Activated T-cell treated with anti-CD3 and anti-CD28 coated beads, Interleukin-2, amount 50 U/mL, for 72 hours (primary cell): ENCODE data around the gene BRCA2. TPM values are rescaled to one million over a fixed set of nuclear protein-coding genes. Genes with fewer than 3 reads are reported as not detected.

Experiments
- ATAC-seq, 2 donors: fragments of 150-1000 bp; cut with Tn5 transposase; replicated peaks in 1 of 2; 2 replicates each; pipeline ENCODE4 v1.10.0; 2021; ENCODE audit warnings: moderate library complexity in 2 of 2, mild to moderate bottlenecking in 1 of 2
- DNase-seq, 2 donors: peaks; one replicate each; pipeline ENCODE4 v3.0.0; 2021 to 2022; ENCODE audit warnings: mixed read lengths in 1 of 2
- H3K27ac Mint-ChIP-seq: one replicate; pipeline ENCODE4 v1.8.0; 2022; ENCODE audit warnings: mild to moderate bottlenecking, moderate library complexity, mixed read lengths
- H3K27me3 Mint-ChIP-seq: one replicate; pipeline ENCODE4 v1.8.0; 2022; ENCODE audit warnings: low read depth, mixed read lengths
- H3K36me3 Mint-ChIP-seq, 2 donors: one replicate each; pipeline ENCODE4 v1.8.0; 2022; ENCODE audit warnings: mixed read lengths in 2 of 2, mild to moderate bottlenecking in 1 of 2; ENCODE audit not compliant: insufficient read depth in 2 of 2
- H3K4me1 Mint-ChIP-seq: one replicate; pipeline ENCODE4 v1.8.0; 2022; ENCODE audit warnings: low read depth, mixed read lengths
- H3K4me3 Mint-ChIP-seq, 2 donors: one replicate each; pipeline ENCODE4 v1.8.0; 2022; ENCODE audit warnings: mild to moderate bottlenecking in 2 of 2, mixed read lengths in 2 of 2, moderate library complexity in 2 of 2
- H3K9me3 Mint-ChIP-seq, 2 donors: one replicate each; pipeline ENCODE4 v1.8.0; 2022; ENCODE audit warnings: mixed read lengths in 2 of 2
- total RNA-seq, 2 donors: library from RNA; stranded (reverse); gene quantifications; one replicate each; pipeline ENCODE4 v1.2.3, GENCODE V29; 2022

Gene BRCA2
- total RNA-seq, 2 donors from 2014 or later, result 36.9 to 41.5 TPM

DNA sequence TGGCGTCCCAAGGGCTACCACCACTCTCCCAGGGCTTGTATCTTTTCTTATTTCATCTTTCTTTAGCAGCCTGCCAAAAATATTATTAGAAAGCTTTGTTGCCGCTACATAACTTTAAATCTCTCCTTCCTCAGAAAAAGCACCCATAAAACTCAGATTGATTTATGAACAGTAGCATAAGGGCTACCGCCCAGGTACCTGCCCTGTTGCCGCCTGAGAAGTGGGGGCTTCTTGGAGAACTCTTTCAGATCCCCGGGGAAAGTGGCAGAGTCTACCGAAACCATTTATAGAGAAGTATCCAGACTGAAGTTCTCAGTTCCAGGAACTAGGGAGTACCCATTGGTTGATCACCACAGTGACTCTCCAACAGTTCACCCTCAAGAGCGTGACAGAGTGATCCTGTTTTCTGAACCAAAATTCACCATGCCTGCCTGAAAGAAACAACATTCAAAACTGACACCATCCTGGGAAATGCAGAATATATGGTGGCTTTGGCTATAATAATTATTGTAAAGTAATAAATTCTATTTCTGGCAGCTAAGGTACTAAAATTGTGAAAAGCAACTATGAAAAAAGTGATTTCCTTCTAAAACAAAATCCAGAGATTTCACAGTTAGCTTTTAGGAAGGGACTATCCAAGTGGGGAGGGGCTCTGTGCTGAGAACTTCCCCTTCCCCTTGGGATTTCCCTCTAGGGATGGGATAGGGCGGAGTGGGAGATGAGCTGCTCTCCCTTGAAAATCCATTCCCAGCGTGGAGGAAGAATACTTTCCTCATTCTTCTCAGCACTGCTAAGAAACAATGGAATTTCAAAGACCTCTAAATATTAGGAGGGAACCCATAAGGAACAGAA lies 113.5 kb downstream of the BRCA2 start:
- Mint-ChIP-seq H3K36me3 (peaks cover 13 to 15% of the 10 kb centered on the region in 2 donors), H3K4me3 (peak overlapping the region; percentile 90 to 92), H3K27me3 (no peaks in the 10 kb centered on the region), H3K27ac (peak overlapping the region; percentile 99), H3K9me3 (no peaks in the 10 kb centered on the region), H3K4me1 (peaks cover 39% of the 10 kb centered on the region)
- DNase-seq (peak in 1 of 2 donors; percentile 15), ATAC-seq (no peak)

DNA sequence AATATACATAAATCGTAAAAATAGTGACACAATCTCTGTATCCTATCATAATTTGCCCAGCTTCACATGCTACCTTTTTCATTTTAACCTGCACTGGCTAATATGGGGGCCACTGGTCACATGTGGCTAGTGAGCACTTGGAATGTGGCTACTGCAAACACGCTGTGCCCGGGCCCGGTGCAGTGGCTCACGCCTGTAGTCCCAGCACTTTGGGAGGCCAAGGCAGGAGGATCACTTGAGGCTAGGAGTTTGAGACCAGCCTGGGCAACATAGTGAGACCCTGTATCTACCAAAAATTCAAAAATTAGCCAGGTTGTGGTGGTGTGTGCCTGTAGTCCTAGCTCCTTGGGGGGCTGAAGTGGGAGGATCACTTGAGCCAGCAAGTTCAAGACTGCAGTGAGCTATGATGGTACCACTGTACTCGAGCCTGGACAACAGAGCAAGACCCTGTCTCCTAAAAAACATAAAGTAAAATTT lies 114.2 kb downstream of the BRCA2 start:
- ATAC-seq (no peak), DNase-seq (no peak)
- no peak overlapping the region for H3K4me3 Mint-ChIP-seq

DNA sequence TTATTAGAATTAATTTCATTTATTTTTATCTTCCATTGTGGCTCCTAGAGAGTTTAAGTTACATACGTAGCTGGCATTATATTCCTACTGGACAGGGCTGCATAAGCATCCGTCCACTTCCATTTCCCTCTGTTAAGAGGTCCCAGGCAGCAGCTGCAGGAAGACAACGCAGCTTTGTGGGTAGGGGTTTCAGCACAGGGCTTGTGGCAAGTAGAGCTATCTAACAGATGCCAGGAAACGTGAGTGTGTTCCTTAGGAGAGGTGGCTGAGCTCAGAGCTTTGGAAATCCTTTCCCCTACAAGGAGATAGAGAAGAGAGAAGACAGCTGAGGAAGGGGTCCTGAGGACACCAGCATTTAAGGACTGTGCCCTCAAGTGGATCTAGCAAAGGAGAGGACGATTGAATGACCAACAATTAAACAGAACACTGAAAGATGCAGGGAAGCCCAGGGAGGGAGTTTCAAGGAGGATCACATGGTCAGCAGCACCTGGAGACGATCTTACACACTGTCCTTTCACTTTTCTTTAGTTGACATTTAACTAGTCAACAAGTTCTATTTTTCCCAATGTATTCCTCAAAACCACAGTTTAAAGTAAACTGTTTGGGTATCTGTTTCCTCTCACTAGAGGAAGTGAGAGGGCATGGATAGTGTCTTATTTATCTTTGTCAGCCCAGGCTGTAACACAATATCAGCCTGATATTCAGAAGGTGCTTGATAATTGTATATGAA lies 114.9 kb downstream of the BRCA2 start:
- ATAC-seq (no peak), DNase-seq (no peak)
- Mint-ChIP-seq H3K27me3 (no peaks in the 10 kb centered on the region), H3K9me3 (no peaks in the 10 kb centered on the region), H3K4me1 (peaks cover 28% of the 10 kb centered on the region), H3K27ac (peak overlapping the region; percentile 1), H3K4me3 (peak overlapping the region in 1 of 2 donors; percentile 44), H3K36me3 (peaks cover 7 to 12% of the 10 kb centered on the region in 2 donors)

More for the DNA sequence above, 114.2 kb downstream of the BRCA2 start:
- no peak overlapping the region for H3K27ac Mint-ChIP-seq
- peaks cover 9 to 13% of the 10 kb centered on the region in 2 donors for H3K36me3 Mint-ChIP-seq
- H3K27me3 Mint-ChIP-seq, result no peaks in the 10 kb centered on the region
- no peaks in the 10 kb centered on the region for H3K9me3 Mint-ChIP-seq
- peaks cover 32% of the 10 kb centered on the region for H3K4me1 Mint-ChIP-seq

DNA sequence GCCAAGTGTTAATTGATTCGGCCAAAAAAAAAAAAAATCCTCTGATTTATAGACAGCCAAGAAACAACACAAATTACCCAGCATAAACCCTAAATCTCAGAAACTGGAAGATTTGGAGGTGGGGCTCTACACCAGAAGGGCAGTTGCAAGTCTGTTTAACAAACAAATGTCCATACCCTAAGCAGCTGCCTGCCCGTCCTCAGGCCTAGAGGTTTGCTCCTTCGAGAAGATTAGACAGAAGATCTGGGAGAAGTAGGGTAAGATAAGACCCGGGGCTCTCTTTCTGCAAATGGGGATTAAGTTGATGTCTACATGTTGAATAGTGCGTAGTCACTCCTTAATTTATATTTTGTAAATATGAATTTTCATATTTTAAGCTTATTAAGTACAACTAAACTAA lies 116.1 kb downstream of the BRCA2 start:
- Mint-ChIP-seq H3K4me1 (peaks cover 17% of the 10 kb centered on the region), H3K9me3 (no peaks in the 10 kb centered on the region), H3K4me3 (no peak overlapping the region), H3K27me3 (no peaks in the 10 kb centered on the region), H3K36me3 (peaks cover 7% of the 10 kb centered on the region in 2 donors), H3K27ac (no peak overlapping the region)
- DNase-seq, result no peak
- no peak for ATAC-seq

DNA sequence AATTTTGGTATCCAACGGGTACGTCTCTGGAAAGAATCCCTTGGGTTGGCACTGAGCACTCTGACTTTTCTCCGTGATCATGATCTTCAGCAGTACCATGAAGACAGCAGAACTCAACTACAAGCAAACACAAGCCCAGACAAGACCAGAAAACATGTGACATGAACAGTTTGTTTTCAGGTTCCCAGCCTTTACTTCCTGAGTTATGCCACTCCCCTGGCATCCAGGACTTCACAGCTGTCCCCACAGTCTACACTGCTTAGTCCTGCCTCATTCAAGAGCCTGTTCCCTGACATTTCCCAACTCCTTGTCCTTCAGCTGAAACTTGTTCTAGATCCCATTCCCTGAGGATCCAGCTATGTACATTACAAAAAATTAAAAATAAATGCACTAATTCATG lies 117.5 kb downstream of the BRCA2 start:
- Mint-ChIP-seq H3K36me3 (peaks cover 1 to 4% of the 10 kb centered on the region in 2 donors), H3K27ac (no peak overlapping the region), H3K4me1 (peaks cover 15% of the 10 kb centered on the region), H3K9me3 (no peaks in the 10 kb centered on the region), H3K4me3 (no peak overlapping the region), H3K27me3 (no peaks in the 10 kb centered on the region)
- ATAC-seq (no peak), DNase-seq (no peak)

DNA sequence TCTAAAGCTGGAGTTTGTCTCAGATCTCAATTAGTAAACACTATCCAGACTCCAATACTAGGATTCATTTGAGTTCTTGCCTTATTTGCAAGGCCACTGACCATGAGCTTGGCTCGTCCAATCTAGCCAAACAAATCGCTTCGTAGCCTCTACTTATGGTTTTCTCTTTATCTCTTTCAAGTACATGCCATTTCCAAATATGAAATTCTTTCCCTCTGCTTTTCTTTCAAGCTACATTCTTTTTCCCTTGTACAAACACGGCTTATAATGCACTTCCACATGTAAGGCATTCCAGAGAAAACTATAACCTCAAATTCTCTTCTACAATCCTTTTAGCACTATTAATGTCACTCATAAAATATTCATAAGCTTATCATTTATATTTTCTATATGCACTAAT lies 123.6 kb downstream of the BRCA2 start:
- Mint-ChIP-seq H3K27ac (no peak overlapping the region), H3K27me3 (no peaks in the 10 kb centered on the region), H3K9me3 (no peaks in the 10 kb centered on the region), H3K4me3 (no peak overlapping the region), H3K36me3 (peaks cover 0 to 4% of the 10 kb centered on the region in 2 donors), H3K4me1 (peaks cover 11% of the 10 kb centered on the region)
- DNase-seq (no peak), ATAC-seq (no peak)

DNA sequence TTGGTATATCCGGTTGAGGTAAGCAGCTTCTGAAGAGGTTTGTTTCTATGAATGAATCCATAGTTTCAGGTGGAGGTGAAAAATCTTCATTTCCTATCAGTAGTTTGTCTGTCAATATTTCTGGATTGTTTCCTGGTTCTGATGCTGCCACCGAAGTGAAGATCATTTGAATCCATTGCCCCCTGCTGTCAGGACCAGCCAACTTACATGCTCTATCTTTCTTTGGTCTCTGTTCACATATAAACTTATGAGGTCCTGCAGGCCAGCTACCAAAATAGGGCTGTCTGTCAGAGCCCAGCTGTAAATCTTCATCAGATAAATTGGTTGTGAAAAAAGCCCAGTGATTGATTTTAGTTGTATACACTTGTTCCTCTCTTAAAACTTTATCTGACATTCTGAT lies 127.8 kb downstream of the BRCA2 start:
- no peaks in the 10 kb centered on the region for H3K9me3 Mint-ChIP-seq
- peaks cover 14% of the 10 kb centered on the region for H3K4me1 Mint-ChIP-seq
- H3K4me3 Mint-ChIP-seq, result no peak overlapping the region
- peak overlapping the region; percentile 3 for H3K27ac Mint-ChIP-seq
- ATAC-seq (peak; percentile 50 to 55), DNase-seq (peak in 1 of 2 donors; percentile 15)
- H3K36me3 Mint-ChIP-seq, result no peaks in the 10 kb centered on the region
- H3K27me3 Mint-ChIP-seq, result no peaks in the 10 kb centered on the region

DNA sequence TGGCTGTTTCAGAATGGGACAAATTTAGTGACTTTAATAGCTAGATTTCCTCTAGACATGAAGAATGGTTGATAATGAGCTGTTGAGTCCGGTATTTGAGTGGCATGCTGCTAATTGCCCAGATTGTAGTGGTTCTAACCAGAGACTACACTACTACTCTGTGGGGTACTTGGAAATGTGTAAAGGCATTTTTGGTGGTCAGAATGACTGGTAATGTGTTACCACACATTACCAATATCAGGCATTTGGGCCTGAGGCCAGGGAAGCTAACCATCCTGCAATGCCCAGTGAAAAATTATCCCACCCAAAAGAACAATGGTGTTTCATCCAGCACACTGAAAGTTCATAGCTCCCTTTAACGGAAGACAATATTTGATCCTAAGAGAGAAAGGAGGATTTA lies 130.2 kb downstream of the BRCA2 start:
- DNase-seq (no peak), ATAC-seq (no peak)
- Mint-ChIP-seq H3K27me3 (no peaks in the 10 kb centered on the region), H3K9me3 (no peaks in the 10 kb centered on the region), H3K4me3 (no peak overlapping the region), H3K36me3 (no peaks in the 10 kb centered on the region), H3K27ac (no peak overlapping the region), H3K4me1 (peaks cover 23% of the 10 kb centered on the region)

DNA sequence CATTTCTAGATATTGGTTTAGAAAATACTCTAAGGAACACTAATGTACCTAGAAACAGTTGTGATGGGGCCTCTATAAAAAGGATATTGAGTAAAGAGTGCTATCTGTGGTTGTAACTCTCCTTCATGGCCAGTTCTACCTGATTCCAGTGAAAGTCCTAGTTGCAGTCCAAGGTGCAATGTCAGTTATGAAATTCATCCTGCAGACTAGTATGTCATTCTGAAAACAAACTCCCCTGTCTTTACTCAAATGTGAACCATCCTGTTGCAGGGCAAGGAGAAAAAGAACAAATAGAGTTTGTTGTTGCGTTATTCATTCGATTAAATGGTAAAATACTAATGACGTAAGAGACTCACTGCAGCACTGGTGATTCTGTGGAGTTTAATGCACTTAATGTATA lies 130.9 kb downstream of the BRCA2 start:
- Mint-ChIP-seq H3K36me3 (no peaks in the 10 kb centered on the region), H3K27ac (no peak overlapping the region), H3K4me1 (peaks cover 23% of the 10 kb centered on the region), H3K27me3 (no peaks in the 10 kb centered on the region), H3K9me3 (no peaks in the 10 kb centered on the region), H3K4me3 (no peak overlapping the region)
- no peak for DNase-seq
- ATAC-seq, result no peak

DNA sequence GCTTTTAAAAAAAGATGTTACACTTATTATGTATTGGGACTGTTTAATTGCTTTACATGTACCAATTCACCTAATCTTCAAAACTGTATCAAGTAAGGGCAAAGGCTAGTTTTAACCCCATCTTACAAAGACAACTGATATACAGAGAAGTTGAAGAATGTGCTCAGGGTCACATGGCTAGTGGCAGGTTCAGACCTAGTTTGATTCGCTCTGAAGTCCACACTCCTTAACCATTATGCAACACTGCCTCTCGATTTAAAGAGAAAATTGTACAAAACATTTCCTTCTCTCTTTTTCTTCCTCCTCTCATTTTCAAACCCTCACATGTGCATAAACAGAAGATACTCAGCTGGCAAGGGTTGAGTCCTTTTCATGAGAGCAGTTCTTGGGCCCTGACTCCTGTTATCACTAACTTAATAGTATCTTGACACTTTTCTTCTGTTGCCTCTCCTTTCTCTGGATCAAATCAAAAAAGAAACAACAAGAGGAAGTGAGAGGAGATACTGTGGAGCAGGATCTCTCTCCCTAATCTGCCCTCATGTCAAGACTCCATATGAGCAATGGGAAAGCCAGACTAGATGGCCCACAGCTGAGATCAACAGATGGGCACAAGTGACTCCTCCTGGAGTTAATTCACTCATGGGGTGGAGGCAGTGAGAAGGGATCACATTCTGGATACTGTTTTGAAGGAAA lies 131.6 kb downstream of the BRCA2 start:
- Mint-ChIP-seq H3K4me1 (peaks cover 23% of the 10 kb centered on the region), H3K27ac (peak overlapping the region; percentile 5), H3K36me3 (no peaks in the 10 kb centered on the region), H3K4me3 (no peak overlapping the region), H3K9me3 (no peaks in the 10 kb centered on the region), H3K27me3 (no peaks in the 10 kb centered on the region)
- ATAC-seq, result no peak
- DNase-seq, result no peak

DNA sequence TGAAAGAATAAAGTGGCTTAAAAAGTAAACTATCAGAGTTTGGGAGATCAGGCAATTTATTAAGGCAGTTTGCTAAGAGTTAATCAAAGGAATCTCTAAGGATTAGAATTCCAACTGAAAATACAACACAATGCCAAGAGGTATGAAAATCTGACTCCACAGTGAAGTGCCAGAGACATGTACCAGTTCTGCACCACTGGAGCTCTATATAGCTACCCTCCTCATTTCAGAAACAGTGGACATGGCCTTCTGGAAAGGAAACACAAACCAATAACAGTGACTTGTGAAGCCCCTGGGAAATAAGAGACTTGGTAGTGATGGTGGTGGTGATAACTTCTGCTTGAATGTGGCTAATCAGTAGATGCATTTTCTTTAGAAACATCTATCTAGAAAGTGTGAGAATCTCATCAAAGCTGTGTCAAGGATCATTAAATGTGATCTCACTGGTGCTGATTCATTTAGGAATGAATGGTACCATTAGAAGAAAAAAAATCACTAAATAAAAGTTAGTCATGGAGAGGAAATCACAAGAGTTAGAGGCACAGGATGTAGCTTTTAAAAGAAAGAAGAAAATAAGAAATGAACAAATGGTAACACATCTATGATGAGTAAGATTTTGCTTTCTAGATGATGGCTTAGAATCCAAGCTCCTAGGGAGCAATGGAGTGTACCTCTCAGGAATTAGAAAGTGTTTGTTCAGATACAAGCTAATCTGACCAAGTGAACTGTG lies 132.8 kb downstream of the BRCA2 start:
- ATAC-seq (peak; percentile 18 to 71), DNase-seq (no peak)
- Mint-ChIP-seq H3K4me3 (peak overlapping the region in 1 of 2 donors; percentile 27), H3K27ac (peak overlapping the region; percentile 83), H3K4me1 (peaks cover 15% of the 10 kb centered on the region), H3K9me3 (no peaks in the 10 kb centered on the region), H3K27me3 (no peaks in the 10 kb centered on the region), H3K36me3 (no peaks in the 10 kb centered on the region)

DNA sequence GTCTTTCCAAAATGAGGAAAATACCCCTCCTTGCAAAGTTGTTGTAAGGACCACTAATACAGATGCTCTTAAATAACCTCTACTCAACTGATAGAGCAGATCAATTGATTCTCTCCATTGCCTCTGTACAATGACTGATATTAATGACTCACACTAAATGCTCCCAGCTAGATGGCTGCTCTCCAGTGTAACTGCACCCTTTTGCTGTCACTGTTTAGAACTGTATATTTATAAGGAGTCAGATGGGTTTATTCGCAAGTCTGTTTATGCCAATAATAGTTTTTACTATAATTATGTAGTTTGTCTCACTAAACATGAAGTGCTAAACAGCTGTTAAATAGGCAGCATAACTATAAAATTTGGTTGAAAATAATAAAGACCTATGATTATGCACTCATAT lies 133.7 kb downstream of the BRCA2 start:
- H3K27ac Mint-ChIP-seq, result no peak overlapping the region
- no peaks in the 10 kb centered on the region for H3K9me3 Mint-ChIP-seq
- ATAC-seq, result no peak

More for the DNA sequence above, 133.7 kb downstream of the BRCA2 start:
- Mint-ChIP-seq H3K27me3 (no peaks in the 10 kb centered on the region), H3K4me3 (no peak overlapping the region), H3K4me1 (peaks cover 18% of the 10 kb centered on the region), H3K36me3 (no peaks in the 10 kb centered on the region)
- DNase-seq, result no peak
